HepG2 (cell line): Measurements from ENCODE around the gene GNGT2. TPM values are rescaled to one million over a fixed set of nuclear protein-coding genes. Genes with fewer than 3 reads are reported as not detected.
A peak's percentile ranks its signal among the peaks of the same experiment; 100 is the strongest.

Source experiments
- ARNT ChIP-seq: fragments of 450-650 bp; IDR thresholded peaks from 2 replicates; pipeline ENCODE4 v1.6.1; 2017
- CBX5 ChIP-seq: sonication (generic); formaldehyde crosslinking; IDR thresholded peaks from 2 replicates; pipeline ENCODE4 v1.4.0; 2020; ENCODE audit warnings: missing genetic modification reagents, borderline replicate concordance
- FLYWCH1 ChIP-seq: sonication (generic); formaldehyde crosslinking; IDR thresholded peaks from 2 replicates; pipeline ENCODE4 v1.8.1; 2023; ENCODE audit warnings: mild to moderate bottlenecking, missing genetic modification reagents
- GTF2F1 ChIP-seq: fragments of 150-350 bp; IDR thresholded peaks from 2 replicates; pipeline ENCODE4 v1.6.1; 2014; ENCODE audit warnings: low read length
- HNRNPL ChIP-seq: fragments of 200-400 bp; formaldehyde crosslinking; IDR thresholded peaks from 2 replicates; pipeline ENCODE4 v1.6.1; 2017; ENCODE audit warnings: mild to moderate bottlenecking, low read depth, low read length
- HOXD1 ChIP-seq: sonication (generic); formaldehyde crosslinking; IDR thresholded peaks from 2 replicates; pipeline ENCODE4 v1.5.0; 2020; ENCODE audit warnings: missing genetic modification reagents
- KDM3A ChIP-seq: IDR thresholded peaks from 2 replicates; pipeline ENCODE4 v1.6.1; 2018; ENCODE audit warnings: low read depth, missing compliant biosample characterization
- KMT2B ChIP-seq: IDR thresholded peaks from 2 replicates; pipeline ENCODE4 v1.6.1; 2016; ENCODE audit warnings: missing genetic modification reagents, missing compliant biosample characterization
- MBNL3 ChIP-seq: fragments of 250-450 bp; sonication (Bioruptor Pico); conservative IDR thresholded peaks from 2 replicates; pipeline ENCODE4 v1.8.0; 2022; ENCODE audit warnings: mild to moderate bottlenecking, inconsistent platforms
- NKX3-1 ChIP-seq: sonication (generic); formaldehyde crosslinking; IDR thresholded peaks from 2 replicates; pipeline ENCODE4 v1.5.0; 2020; ENCODE audit warnings: missing genetic modification reagents
- POLR2G ChIP-seq: fragments of 200-400 bp; formaldehyde crosslinking; IDR thresholded peaks from 2 replicates; pipeline ENCODE4 v1.6.1; 2018; ENCODE audit warnings: mild to moderate bottlenecking, low read depth, low read length, moderate library complexity
- RARG ChIP-seq: sonication (generic); formaldehyde crosslinking; IDR thresholded peaks from 2 replicates; pipeline ENCODE4 v1.4.0; 2020; ENCODE audit warnings: low read depth, mild to moderate bottlenecking, missing genetic modification reagents
- SAP130 ChIP-seq: IDR thresholded peaks from 2 replicates; pipeline ENCODE4 v1.6.1; 2016; ENCODE audit warnings: low read depth
- SRY ChIP-seq: sonication (generic); formaldehyde crosslinking; IDR thresholded peaks from 2 replicates; pipeline ENCODE4 v1.8.0; 2022; ENCODE audit warnings: mild to moderate bottlenecking, missing genetic modification reagents
- TBX2 ChIP-seq: sonication (generic); formaldehyde crosslinking; IDR thresholded peaks from 2 replicates; pipeline ENCODE4 v1.5.0; 2020; ENCODE audit warnings: missing genetic modification reagents, mild to moderate bottlenecking, borderline replicate concordance
- TGIF2 ChIP-seq: IDR thresholded peaks from 2 replicates; pipeline ENCODE4 v1.6.1; 2016; ENCODE audit warnings: control low read depth, missing compliant biosample characterization
- THAP11 ChIP-seq: IDR thresholded peaks from 2 replicates; pipeline ENCODE4 v1.6.1; 2016; ENCODE audit warnings: missing biosample characterization, missing genetic modification reagents
- ZBTB7B ChIP-seq: sonication (generic); formaldehyde crosslinking; IDR thresholded peaks from 2 replicates; pipeline ENCODE4 v1.4.0; 2020; ENCODE audit warnings: missing genetic modification reagents
- ZFYVE20 ChIP-seq: sonication (generic); formaldehyde crosslinking; IDR thresholded peaks from 2 replicates; pipeline ENCODE4 v1.8.0; 2023; ENCODE audit warnings: low read depth, mild to moderate bottlenecking, moderate library complexity, missing genetic modification reagents, borderline replicate concordance
- ZNF343 ChIP-seq: sonication (generic); formaldehyde crosslinking; IDR thresholded peaks from 2 replicates; pipeline ENCODE4 v1.4.0; 2020; ENCODE audit warnings: mild to moderate bottlenecking, missing genetic modification reagents
- ZNF570 ChIP-seq: sonication (generic); formaldehyde crosslinking; IDR thresholded peaks from 2 replicates; pipeline ENCODE4 v1.4.0; 2020; ENCODE audit warnings: mild to moderate bottlenecking, missing genetic modification reagents, borderline replicate concordance
- ZNF672 ChIP-seq: sonication (generic); formaldehyde crosslinking; IDR thresholded peaks from 2 replicates; pipeline ENCODE4 v1.8.1; 2022; ENCODE audit warnings: missing genetic modification reagents
- ZSCAN30 ChIP-seq: sonication (generic); formaldehyde crosslinking; IDR thresholded peaks from 2 replicates; pipeline ENCODE4 v1.5.0; 2020; ENCODE audit warnings: mild to moderate bottlenecking, missing genetic modification reagents
- polyA plus RNA-seq, 8 experiments: library from polyadenylated mRNA; depleted of rRNA in 3 of 8; stranded (reverse) in 7 of 8; unstranded in 1 of 8; fragments of >200 nt; fragmentation: Illumina TruSeq in 4 of 8; extraction: Trizol in 4 of 8; gene quantifications; 2 replicates each; pipeline versions ENCODE4 v1.2.1 to v1.2.3, GENCODE V29; 2011 to 2016; ENCODE audit warnings: low read depth in 4 of 8, missing spikeins in 1 of 8, mixed read lengths in 1 of 8; ENCODE audit not compliant: insufficient read depth in 1 of 8
- total RNA-seq, 5 experiments: library from RNA; depleted of rRNA; stranded (reverse); fragments of >200 nt; fragmentation: Illumina TruSeq; extraction: Trizol; gene quantifications; 2 replicates each; pipeline ENCODE4 v1.2.3, GENCODE V29; 2016; ENCODE audit warnings: low read depth in 1 of 5
- TF ChIP-seq, protein P1 (sequence below): sonication (generic); formaldehyde crosslinking; IDR thresholded peaks from 2 replicates; pipeline ENCODE4 v1.8.1; 2023; ENCODE audit warnings: mild to moderate bottlenecking, moderate library complexity, missing genetic modification reagents
- TF ChIP-seq, protein P2 (sequence below): sonication (generic); formaldehyde crosslinking; IDR thresholded peaks from 2 replicates; pipeline ENCODE4 v1.8.0; 2022; ENCODE audit warnings: missing genetic modification reagents, mild to moderate bottlenecking, borderline replicate concordance
- TF ChIP-seq, protein P3 (sequence below): sonication (generic); formaldehyde crosslinking; IDR thresholded peaks from 2 replicates; pipeline ENCODE4 v1.4.0; 2020; ENCODE audit warnings: missing genetic modification reagents
- TF ChIP-seq, protein P4 (sequence below): sonication (generic); formaldehyde crosslinking; IDR thresholded peaks from 2 replicates; pipeline ENCODE4 v1.4.0; 2020; ENCODE audit warnings: mild to moderate bottlenecking, missing genetic modification reagents

Gene GNGT2
- total and polyA plus RNA-seq, 2 of the 13 experiments (the other 11 are each of a cell fraction or from before 2014, with no cell fraction given): not detected

DNA sequence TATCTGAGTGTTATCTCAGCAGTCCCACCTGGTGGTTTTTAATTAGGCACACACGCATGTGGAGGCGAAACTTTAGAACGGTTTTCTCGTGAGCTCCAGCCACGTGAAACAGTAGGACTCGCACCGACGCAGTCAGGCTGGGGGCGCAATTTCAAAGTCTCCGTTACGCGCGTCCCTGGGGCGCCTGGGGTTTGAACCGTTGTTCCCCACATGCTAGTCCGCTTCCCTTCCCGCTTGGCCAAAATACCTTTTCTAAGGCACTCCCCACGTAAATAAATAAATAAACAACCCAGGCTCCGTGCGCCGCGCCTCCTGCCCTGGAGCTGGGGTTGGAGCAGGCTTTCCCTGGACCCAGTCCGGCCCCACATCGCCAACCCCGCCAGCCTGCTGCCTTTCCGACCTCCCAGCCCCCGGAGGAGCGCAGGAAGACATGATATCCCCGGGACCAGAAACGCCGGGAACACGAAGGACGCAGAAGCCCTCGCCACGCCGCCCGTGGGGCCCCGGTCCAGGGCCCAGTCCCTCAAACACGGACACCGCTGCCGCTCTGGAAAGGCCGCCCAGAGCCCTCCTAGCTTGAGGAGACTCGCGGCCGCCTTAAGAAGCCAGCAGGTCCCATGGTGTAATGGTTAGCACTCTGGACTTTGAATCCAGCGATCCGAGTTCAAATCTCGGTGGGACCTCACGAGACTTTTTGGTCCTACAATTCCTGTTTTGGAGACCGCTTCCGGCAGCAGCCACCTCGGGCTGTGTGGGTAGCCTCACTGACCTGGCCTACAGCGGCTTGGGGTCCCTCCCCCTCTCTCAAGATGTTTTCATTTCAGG lies 18.2 kb downstream of the GNGT2 start (continued):
- TF ChIP-seq, protein P1, sequence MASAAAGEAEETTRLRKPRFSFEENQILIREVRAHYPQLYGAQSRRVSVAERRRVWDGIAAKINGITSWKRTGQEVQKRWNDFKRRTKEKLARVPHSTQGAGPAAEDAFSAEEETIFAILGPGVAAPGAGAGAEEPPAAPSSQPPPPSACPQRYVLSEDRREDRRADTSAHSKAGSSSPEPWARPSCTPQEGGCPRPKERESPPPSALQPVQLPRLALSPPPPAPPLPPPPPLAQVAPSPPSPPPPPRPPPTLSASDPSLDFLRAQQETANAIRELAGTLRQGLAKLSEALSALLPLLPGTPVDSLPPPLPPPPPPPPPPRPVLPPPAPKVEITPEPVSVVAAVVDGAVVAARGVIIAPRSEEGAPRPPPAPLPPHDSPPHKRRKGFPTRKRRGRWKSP: peak; percentile 89; the same call in 1 of the 2 replicates
- TF ChIP-seq CBX5 (CRISPR knock-in tag): peak; percentile 87; the same call in 1 of the 2 replicates
- peak; percentile 47 for TF ChIP-seq KDM3A (CRISPR knock-in tag)
- TF ChIP-seq HOXD1: peak; percentile 76
- peak; percentile 78; the same call in 1 of the 2 replicates for TF ChIP-seq ZNF343
- TF ChIP-seq GTF2F1: 0 out of 2 replicates have a peak, but pooled peaks have one; percentile 54
- TF ChIP-seq POLR2G: peak; percentile 71
- 0 out of 2 replicates have a peak, but pooled peaks have one; percentile 20 for TF ChIP-seq SRY (CRISPR knock-in tag)
- TF ChIP-seq ZNF672 (CRISPR knock-in tag): no peak
- TF ChIP-seq, protein P2, sequence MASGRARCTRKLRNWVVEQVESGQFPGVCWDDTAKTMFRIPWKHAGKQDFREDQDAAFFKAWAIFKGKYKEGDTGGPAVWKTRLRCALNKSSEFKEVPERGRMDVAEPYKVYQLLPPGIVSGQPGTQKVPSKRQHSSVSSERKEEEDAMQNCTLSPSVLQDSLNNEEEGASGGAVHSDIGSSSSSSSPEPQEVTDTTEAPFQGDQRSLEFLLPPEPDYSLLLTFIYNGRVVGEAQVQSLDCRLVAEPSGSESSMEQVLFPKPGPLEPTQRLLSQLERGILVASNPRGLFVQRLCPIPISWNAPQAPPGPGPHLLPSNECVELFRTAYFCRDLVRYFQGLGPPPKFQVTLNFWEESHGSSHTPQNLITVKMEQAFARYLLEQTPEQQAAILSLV (CRISPR knock-in tag): peak; percentile 82
- TF ChIP-seq, protein P3, sequence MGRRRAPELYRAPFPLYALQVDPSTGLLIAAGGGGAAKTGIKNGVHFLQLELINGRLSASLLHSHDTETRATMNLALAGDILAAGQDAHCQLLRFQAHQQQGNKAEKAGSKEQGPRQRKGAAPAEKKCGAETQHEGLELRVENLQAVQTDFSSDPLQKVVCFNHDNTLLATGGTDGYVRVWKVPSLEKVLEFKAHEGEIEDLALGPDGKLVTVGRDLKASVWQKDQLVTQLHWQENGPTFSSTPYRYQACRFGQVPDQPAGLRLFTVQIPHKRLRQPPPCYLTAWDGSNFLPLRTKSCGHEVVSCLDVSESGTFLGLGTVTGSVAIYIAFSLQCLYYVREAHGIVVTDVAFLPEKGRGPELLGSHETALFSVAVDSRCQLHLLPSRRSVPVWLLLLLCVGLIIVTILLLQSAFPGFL (CRISPR knock-in tag): peak; percentile 57; the same call in 1 of the 2 replicates
- TF ChIP-seq RARG (CRISPR knock-in tag): no peak; the same call in 1 of the 2 replicates
- TF ChIP-seq SAP130: peak; percentile 68
- TF ChIP-seq ARNT: no peak
- peak; percentile 93 for TF ChIP-seq KMT2B (CRISPR knock-in tag)
- peak; percentile 33; the same call in 1 of the 2 replicates for TF ChIP-seq ZBTB7B (CRISPR knock-in tag)
- no peak for TF ChIP-seq HNRNPL
- TF ChIP-seq, protein P4, sequence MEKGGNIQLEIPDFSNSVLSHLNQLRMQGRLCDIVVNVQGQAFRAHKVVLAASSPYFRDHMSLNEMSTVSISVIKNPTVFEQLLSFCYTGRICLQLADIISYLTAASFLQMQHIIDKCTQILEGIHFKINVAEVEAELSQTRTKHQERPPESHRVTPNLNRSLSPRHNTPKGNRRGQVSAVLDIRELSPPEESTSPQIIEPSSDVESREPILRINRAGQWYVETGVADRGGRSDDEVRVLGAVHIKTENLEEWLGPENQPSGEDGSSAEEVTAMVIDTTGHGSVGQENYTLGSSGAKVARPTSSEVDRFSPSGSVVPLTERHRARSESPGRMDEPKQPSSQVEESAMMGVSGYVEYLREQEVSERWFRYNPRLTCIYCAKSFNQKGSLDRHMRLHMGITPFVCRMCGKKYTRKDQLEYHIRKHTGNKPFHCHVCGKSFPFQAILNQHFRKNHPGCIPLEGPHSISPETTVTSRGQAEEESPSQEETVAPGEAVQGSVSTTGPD: peak; percentile 46; the same call in 1 of the 2 replicates
- peak; percentile 88 for TF ChIP-seq TBX2 (CRISPR knock-in tag)
- TF ChIP-seq THAP11 (CRISPR knock-in tag): peak; percentile 75
- no peak; the same call in 1 of the 2 replicates for TF ChIP-seq FLYWCH1 (CRISPR knock-in tag)
- TF ChIP-seq ZSCAN30 (CRISPR knock-in tag): peak; percentile 91; the same call in 1 of the 2 replicates
- TF ChIP-seq ZNF570 (CRISPR knock-in tag): no peak; the same call in 1 of the 2 replicates
- no peak for TF ChIP-seq MBNL3 (CRISPR knock-in tag)
- TF ChIP-seq NKX3-1 (CRISPR knock-in tag): peak; percentile 97
- TF ChIP-seq TGIF2 (CRISPR knock-in tag): peak; percentile 32; the same call in 1 of the 2 replicates
- peak; percentile 94 for TF ChIP-seq ZFYVE20 (CRISPR knock-in tag)
